MG63 (cell line): Measurements from ENCODE around the gene CTNND2. TPM values are rescaled to one million over a fixed set of nuclear protein-coding genes. Genes with fewer than 3 reads are reported as not detected.

Source experiments
- DNase-seq: peaks from one replicate; pipeline ENCODE4 v3.0.0-alpha.2; 2020
- H3K27me3 ChIP-seq: fragments of 250-450 bp; sonication (Bioruptor Pico); 2 replicates; pipeline ENCODE4 v1.5.1; 2020; ENCODE audit warnings: mild to moderate bottlenecking, moderate library complexity
- H3K36me3 ChIP-seq: fragments of 250-450 bp; sonication (Bioruptor Pico); 2 replicates; pipeline ENCODE4 v1.5.1; 2020; ENCODE audit warnings: mild to moderate bottlenecking, moderate library complexity
- H3K4me3 ChIP-seq: fragments of 250-450 bp; sonication (Bioruptor Pico); 2 replicates; pipeline ENCODE4 v1.5.1; 2020; ENCODE audit warnings: mild to moderate bottlenecking, moderate library complexity
- H3K9me3 ChIP-seq: fragments of 250-450 bp; sonication (Bioruptor Pico); 2 replicates; pipeline ENCODE4 v1.5.1; 2020; ENCODE audit warnings: mild to moderate bottlenecking, moderate library complexity
- total RNA-seq: library from RNA; depleted of rRNA; stranded (reverse); fragments of >200 nt; shearing (Covaris generic); gene quantifications from 2 replicates; pipeline ENCODE4 v1.2.3, GENCODE V29; 2014; ENCODE audit warnings: low replicate concordance

Gene CTNND2
- total RNA-seq, 1 experiment from 2014 or later = 0.13 TPM

DNA sequence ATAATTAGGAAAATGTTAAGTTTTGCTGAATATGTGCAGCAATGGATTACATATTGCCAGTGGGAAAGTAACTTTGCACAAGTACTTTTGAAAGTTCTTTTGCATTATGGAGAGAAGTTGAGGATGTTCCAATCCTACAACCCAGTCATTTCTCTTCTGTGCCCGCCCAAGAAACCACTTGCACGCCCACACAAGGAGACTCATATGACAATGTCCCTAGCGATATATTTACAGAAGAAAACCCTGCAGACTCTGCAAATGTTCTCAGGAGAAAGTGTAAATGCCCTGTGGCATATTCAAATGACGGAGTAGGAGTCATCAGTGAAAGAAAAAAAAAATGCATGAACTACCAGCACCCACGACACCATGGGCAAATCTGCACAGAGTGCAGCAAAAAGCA is 356.5 kb downstream of the CTNND2 start:
- no peak for DNase-seq
- Histone ChIP-seq H3K9me3 (no peaks in the 10 kb centered on the region), H3K4me3 (no peak overlapping the region), H3K36me3 (no peaks in the 10 kb centered on the region), H3K27me3 (peaks cover 16% of the 10 kb centered on the region)

DNA sequence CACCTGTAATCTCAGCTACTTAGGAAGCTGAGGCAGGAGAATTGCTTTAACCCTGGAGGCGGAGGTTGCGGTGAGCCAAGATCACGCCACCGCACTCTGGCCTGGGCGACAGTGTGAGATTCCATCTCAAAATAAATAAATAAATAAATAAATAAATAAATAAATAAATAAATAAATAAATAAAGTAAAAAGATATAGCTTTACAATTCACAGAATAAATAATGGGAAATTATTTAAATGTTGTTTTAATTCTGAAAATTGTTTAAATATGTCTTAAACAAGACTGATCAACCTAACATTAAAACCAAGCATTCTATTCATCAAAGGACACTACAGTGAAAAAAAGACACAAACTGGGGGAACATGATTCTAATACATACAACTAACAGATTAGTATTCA is 357.1 kb downstream of the CTNND2 start:
- Histone ChIP-seq H3K27me3 (peaks cover 16% of the 10 kb centered on the region), H3K36me3 (no peaks in the 10 kb centered on the region), H3K9me3 (no peaks in the 10 kb centered on the region), H3K4me3 (no peak overlapping the region)
- DNase-seq = no peak

GRCh38 chr5:11540112-11540511 is 364.1 kb downstream of the CTNND2 start:
- Histone ChIP-seq H3K27me3 (peaks cover 4% of the 10 kb centered on the region), H3K4me3 (no peak overlapping the region), H3K9me3 (no peaks in the 10 kb centered on the region), H3K36me3 (no peaks in the 10 kb centered on the region)
- no peak for DNase-seq

- no peak overlapping the region for H3K4me3 ChIP-seq
- DNase-seq = no peak
- H3K9me3 ChIP-seq = no peaks in the 10 kb centered on the region
- H3K36me3 ChIP-seq = no peaks in the 10 kb centered on the region
- peaks cover 4% of the 10 kb centered on the region for H3K27me3 ChIP-seq
Measured at GRCh38 chr5:11531811-11532555, 372.3 kb downstream of the CTNND2 start.

GRCh38 chr5:11528720-11529119 is 375.5 kb downstream of the CTNND2 start:
- no peak overlapping the region for H3K4me3 ChIP-seq
- peaks cover 4% of the 10 kb centered on the region; the same call in 1 of the 2 replicates for H3K27me3 ChIP-seq
- H3K36me3 ChIP-seq = no peaks in the 10 kb centered on the region
- no peaks in the 10 kb centered on the region for H3K9me3 ChIP-seq
- no peak for DNase-seq

DNA sequence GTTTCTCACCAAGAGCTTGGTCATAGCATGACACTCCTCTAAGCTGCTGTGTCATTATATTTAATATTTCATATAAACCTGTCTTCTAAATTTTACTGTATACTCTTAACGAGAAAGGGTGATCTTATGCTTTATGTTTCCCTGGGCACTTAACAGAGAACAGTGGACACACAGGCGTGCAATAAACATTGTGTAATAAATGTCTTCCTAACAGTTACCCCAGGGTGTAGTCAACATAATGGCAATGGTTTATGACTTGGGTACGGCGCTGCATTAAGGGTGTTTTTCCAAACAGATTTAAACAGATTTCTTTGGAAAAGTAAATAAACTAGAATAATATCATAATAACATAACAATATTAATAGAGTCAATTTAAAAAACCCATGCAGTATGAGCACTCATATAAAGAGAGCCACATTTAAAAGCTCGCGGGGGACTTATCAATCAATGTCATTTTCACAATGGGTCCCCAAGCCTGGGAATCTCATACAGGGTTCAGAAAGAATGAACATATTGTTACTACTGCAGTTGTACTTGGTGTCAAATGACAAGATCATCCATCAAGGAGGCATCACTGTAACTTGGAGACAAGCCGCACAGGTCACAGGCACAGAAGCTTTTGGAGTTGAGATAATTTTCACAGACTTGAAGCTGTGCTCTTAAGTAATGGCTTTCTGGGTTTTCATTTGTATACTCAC is 376.4 kb downstream of the CTNND2 start:
- no peaks in the 10 kb centered on the region for H3K9me3 ChIP-seq
- peaks cover 4% of the 10 kb centered on the region; the same call in 1 of the 2 replicates for H3K27me3 ChIP-seq
- DNase-seq = no peak
- H3K36me3 ChIP-seq = no peaks in the 10 kb centered on the region
- H3K4me3 ChIP-seq = no peak overlapping the region

- H3K9me3 ChIP-seq = no peaks in the 10 kb centered on the region
- H3K27me3 ChIP-seq = peaks cover 4% of the 10 kb centered on the region; the same call in 1 of the 2 replicates
- H3K4me3 ChIP-seq = no peak overlapping the region
- no peak for DNase-seq
- H3K36me3 ChIP-seq = no peaks in the 10 kb centered on the region
Measured at GRCh38 chr5:11525020-11525419, 379.2 kb downstream of the CTNND2 start.

DNA sequence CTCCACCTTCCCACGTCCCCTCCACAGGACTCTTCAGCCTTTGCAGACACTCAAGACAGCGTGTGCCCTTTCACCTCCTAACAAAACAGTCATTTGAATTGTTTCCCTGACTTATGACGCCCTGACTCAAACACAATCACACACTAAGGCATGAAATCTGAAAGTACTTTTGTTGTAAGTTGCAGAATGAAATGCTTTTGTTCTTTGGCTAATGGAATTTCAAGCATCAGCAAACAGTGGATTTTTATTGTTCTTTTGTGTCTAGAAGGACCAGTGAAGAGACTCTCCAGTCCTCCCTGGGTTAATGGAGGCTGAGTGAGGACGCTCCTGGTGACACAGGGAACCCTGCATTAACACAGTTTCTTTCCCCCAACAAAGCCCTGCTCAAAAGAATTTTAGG is 380.1 kb downstream of the CTNND2 start:
- Histone ChIP-seq H3K36me3 (no peaks in the 10 kb centered on the region), H3K4me3 (no peak overlapping the region), H3K9me3 (no peaks in the 10 kb centered on the region), H3K27me3 (no peaks in the 10 kb centered on the region; the same call in 1 of the 2 replicates)
- no peak for DNase-seq

DNA sequence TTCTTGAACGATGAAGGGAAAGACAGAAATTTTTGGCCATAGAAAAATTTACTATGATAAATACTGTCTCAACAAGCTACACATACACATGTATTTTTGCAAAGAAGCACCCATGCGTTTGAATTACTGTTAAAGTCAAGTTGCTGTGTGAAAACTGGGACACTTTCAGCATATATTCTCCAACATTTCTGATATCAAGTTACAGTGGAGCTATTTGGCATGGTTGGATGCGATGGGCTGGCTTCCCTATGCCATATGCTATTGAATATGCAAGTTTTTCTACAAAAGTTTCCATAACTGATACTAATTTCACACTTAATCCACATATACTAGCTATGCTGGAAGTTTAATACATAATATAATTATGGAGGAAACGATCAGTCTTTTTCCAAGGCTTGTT is 381.4 kb downstream of the CTNND2 start:
- Histone ChIP-seq H3K4me3 (no peak overlapping the region), H3K27me3 (no peaks in the 10 kb centered on the region), H3K9me3 (no peaks in the 10 kb centered on the region), H3K36me3 (no peaks in the 10 kb centered on the region)
- DNase-seq = no peak

DNA sequence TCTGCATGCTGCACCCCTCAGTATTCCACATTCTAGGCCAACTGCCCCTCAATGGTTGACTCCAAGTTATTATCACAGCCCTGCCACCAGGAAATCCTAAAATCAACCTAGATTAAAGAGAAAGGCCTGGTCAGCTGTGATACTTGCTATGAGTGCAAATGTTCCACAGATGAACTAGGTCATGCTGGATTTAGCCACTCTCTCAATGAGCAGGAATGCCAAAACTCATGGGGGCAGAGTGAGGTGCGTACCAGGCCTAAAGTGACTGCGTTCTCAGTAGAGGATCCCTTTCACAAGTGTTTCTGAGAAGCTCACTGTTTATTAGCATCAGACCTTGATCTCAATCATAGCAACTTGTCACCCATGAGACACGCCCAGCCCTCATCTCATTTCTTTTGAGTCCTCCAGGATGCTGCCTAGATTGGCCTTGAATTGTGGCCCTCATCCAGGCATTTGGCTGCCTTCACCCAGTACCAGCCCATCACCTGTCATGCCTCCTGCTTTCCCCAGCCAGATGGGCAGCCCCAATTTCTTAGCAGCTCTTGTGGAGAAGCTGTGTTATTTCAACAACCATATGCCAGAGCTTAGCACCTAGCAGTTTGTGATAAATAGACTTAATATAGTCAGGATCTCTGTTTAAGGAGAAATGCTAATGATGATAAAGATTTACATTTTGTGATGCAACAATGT is 383.9 kb downstream of the CTNND2 start:
- Histone ChIP-seq H3K9me3 (no peaks in the 10 kb centered on the region), H3K36me3 (no peaks in the 10 kb centered on the region), H3K4me3 (no peak overlapping the region), H3K27me3 (no peaks in the 10 kb centered on the region)
- DNase-seq = no peak

GRCh38 chr5:11519236-11519635 is 385.0 kb downstream of the CTNND2 start:
- no peak overlapping the region for H3K4me3 ChIP-seq
- H3K27me3 ChIP-seq = no peaks in the 10 kb centered on the region
- no peaks in the 10 kb centered on the region for H3K9me3 ChIP-seq
- no peaks in the 10 kb centered on the region for H3K36me3 ChIP-seq
- DNase-seq = no peak

DNA sequence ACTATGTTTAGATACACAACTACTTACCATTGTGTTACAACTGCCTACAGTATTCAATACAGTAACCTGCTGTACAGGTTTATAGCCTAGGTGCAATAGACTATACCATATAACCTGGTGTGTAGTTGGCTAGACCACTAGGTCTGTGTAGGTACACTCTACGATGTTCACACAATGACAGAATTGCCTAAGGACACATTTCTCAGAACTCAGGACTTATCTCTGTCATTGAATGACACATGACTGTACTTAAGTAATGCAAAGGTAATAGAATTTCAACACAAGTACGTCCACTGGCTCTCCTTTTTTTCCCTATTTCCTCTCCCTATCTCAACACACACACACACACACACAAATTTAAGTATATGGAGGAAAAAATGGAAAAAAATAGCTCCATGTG is 385.6 kb downstream of the CTNND2 start:
- DNase-seq = no peak
- Histone ChIP-seq H3K9me3 (no peaks in the 10 kb centered on the region), H3K4me3 (no peak overlapping the region), H3K36me3 (no peaks in the 10 kb centered on the region), H3K27me3 (no peaks in the 10 kb centered on the region)

GRCh38 chr5:11514705-11515432 is 389.4 kb downstream of the CTNND2 start:
- DNase-seq = no peak
- Histone ChIP-seq H3K27me3 (no peaks in the 10 kb centered on the region), H3K9me3 (no peaks in the 10 kb centered on the region), H3K36me3 (no peaks in the 10 kb centered on the region), H3K4me3 (no peak overlapping the region)

DNA sequence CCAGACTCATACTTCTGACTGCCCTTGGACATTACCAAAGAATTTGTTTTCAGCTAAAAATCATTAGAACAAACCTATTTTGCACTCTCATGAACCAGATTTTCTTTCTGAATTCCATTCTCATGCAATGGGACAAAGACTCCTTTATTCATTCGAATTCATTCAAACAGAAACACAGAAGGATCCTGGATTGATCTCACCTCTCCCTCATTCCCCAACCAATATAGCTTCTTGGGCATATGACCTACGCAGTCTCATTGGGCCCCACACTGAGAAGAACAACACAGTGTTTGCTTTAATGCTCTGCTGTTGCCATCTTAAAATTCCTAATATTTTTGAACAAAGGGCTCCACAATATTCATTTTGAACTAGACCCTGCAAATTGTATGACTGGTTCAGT is 392.4 kb downstream of the CTNND2 start:
- no peak for DNase-seq
- H3K36me3 ChIP-seq = no peaks in the 10 kb centered on the region
- H3K27me3 ChIP-seq = peaks cover 10% of the 10 kb centered on the region
- no peak overlapping the region for H3K4me3 ChIP-seq
- no peaks in the 10 kb centered on the region for H3K9me3 ChIP-seq

DNA sequence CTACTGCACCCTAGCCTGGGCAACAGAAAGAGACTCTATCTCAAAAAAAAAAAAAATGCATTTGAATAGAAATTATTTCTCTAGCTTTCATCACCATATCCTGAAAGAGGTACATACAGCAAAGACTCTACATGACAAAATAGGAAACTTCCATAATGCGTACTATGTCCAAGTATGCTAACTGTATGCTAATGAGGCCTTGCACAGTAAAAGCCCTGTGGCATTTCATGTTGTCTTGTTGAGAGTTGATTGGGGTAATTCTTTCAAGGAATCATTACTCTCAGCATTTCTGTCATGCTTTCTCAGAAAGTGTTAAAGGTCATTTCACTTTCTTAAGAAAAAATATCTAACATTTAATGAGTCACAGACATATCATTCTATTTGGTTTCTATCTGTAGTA is 393.4 kb downstream of the CTNND2 start:
- Histone ChIP-seq H3K27me3 (peaks cover 12% of the 10 kb centered on the region), H3K36me3 (no peaks in the 10 kb centered on the region), H3K4me3 (no peak overlapping the region), H3K9me3 (no peaks in the 10 kb centered on the region)
- no peak for DNase-seq

GRCh38 chr5:11509793-11510192 is 394.5 kb downstream of the CTNND2 start:
- Histone ChIP-seq H3K4me3 (no peak overlapping the region), H3K36me3 (no peaks in the 10 kb centered on the region), H3K9me3 (no peaks in the 10 kb centered on the region), H3K27me3 (peaks cover 12% of the 10 kb centered on the region)
- DNase-seq = no peak
